Stimulated activated CD8-positive, alpha-beta memory T cell treated with anti-CD3 and anti-CD28 coated beads, Interleukin-7, amount 100 ng/mL, for 48 hours (primary cell): ENCODE data around the gene LILRA6.
"Not testable (repeated sequence)": the region's sequence is repeated elsewhere in the genome, so short reads cannot be mapped to it uniquely, and the experiment has no call there.

Experiments used
- DNase-seq, 2 donors: peaks; one replicate each; pipeline ENCODE4 v3.0.0-alpha.2; 2020; ENCODE audit warnings: low read depth in 1 of 2; ENCODE audit errors: extremely low read depth in 1 of 2

Gene LILRA6

GRCh38 chr19:54208784-54209057 is 33.9 kb downstream of the LILRA6 start:
- DNase-seq = no peak

GRCh38 chr19:54207983-54208783 is 34.4 kb downstream of the LILRA6 start:
- peak in 1 of 2 donors; percentile 38 for DNase-seq

GRCh38 chr19:54207676-54207982 is 35.0 kb downstream of the LILRA6 start:
- no peak for DNase-seq

GRCh38 chr19:54207193-54207592 is 35.4 kb downstream of the LILRA6 start:
- DNase-seq = not testable (repeated sequence)

- DNase-seq = no peak
These were observed 35.8 kb downstream of the LILRA6 start for GRCh38 chr19:54206831-54207177.

- DNase-seq = no peak
These were observed 36.4 kb downstream of the LILRA6 start for GRCh38 chr19:54206030-54206830.

GRCh38 chr19:54204767-54205468 is 37.7 kb downstream of the LILRA6 start:
- DNase-seq = no peak

GRCh38 chr19:54203151-54203611 is 39.4 kb downstream of the LILRA6 start:
- DNase-seq = no peak

GRCh38 chr19:54201980-54202379 is 40.6 kb downstream of the LILRA6 start:
- DNase-seq = no peak

GRCh38 chr19:54201172-54201701 is 41.4 kb downstream of the LILRA6 start:
- no peak for DNase-seq

GRCh38 chr19:54199401-54199800 is 43.2 kb downstream of the LILRA6 start:
- no peak for DNase-seq

GRCh38 chr19:54197121-54197520 is 45.5 kb downstream of the LILRA6 start:
- no peak for DNase-seq

GRCh38 chr19:54196536-54196935 is 46.1 kb downstream of the LILRA6 start:
- DNase-seq = no peak

- not testable (repeated sequence) for DNase-seq
These were observed 48.1 kb downstream of the LILRA6 start for GRCh38 chr19:54194463-54194862.

GRCh38 chr19:54193011-54193410 is 49.6 kb downstream of the LILRA6 start:
- no peak for DNase-seq

- no peak for DNase-seq
These were observed 50.7 kb downstream of the LILRA6 start for GRCh38 chr19:54191811-54192453.

GRCh38 chr19:54191011-54191810 is 51.4 kb downstream of the LILRA6 start, which contains the start of gene TSEN34:
Gene TSEN34, plus strand, starts transcription at chr19:54191308. Its CDS starts 57 bp downstream, at chr19:54191365.
- peak; percentile 74 to 78 for DNase-seq

- DNase-seq = peak; percentile 100
These were observed 52.0 kb downstream of the LILRA6 start for GRCh38 chr19:54190503-54191010.

- peak; percentile 99 to 100 for DNase-seq
These were observed 52.7 kb downstream of the LILRA6 start for GRCh38 chr19:54189735-54190502.
